ENCODE results near the gene CLASP1. TPM values are rescaled to one million over a fixed set of nuclear protein-coding genes. Genes with fewer than 3 reads are reported as not detected.

CLASP1 gene
- total and polyA plus RNA-seq, 2 donors (not counting 3 experiments of a cell fraction or from before 2014, with no cell fraction given): 10.0 to 57.9 TPM

- POLR2A ChIA-PET: no interaction called here
- CTCF ChIA-PET: interaction anchor here (1.6 kb wide), 1 partner anchor 294 kb away, joined by 3 read pairs; no protein-coding TSS in a partner anchor
These were observed 47.2 kb upstream of the CLASP1 start for GRCh38 chr2:121696410-121696930.

More at GRCh38 chr2:121696410-121696930, 47.2 kb upstream of the CLASP1 start:
- no peaks in the 10 kb centered on the region for H3K79me2 ChIP-seq (ENCODE audit: control insufficient read depth, insufficient read depth, low read length)
- no peak overlapping the region for H3K4me3 ChIP-seq (replicated peaks in 1 of 3; ENCODE audit: insufficient read depth in 1 of 3, low read depth in 1 of 3, low read length in 3 of 3)
- TF ChIP-seq MYC (IDR thresholded peaks at IDR 0.05; ENCODE audit: low read depth, low read length) (no peak), FOS (IDR thresholded peaks at IDR 0.05; ENCODE audit: borderline replicate concordance, insufficient read depth, low read length) (no peak), MAX (IDR thresholded peaks at IDR 0.05; ENCODE audit: insufficient read depth, insufficient read length) (no peak), EZH2 (IDR thresholded peaks at IDR 0.05; ENCODE audit: borderline replicate concordance, low read depth, low read length, severe bottlenecking) (no peak), JUN (IDR thresholded peaks at IDR 0.05; ENCODE audit: borderline replicate concordance, insufficient read depth, insufficient read length, low read depth) (no peak), GATA2 (IDR thresholded peaks at IDR 0.05; ENCODE audit: insufficient read depth, insufficient read length, low read depth, low read length) (no peak), POLR2AphosphoS5 (IDR thresholded peaks at IDR 0.05; ENCODE audit: insufficient read depth, low read depth, low read length) (no peak)
- TF ChIP-seq, protein P1, sequence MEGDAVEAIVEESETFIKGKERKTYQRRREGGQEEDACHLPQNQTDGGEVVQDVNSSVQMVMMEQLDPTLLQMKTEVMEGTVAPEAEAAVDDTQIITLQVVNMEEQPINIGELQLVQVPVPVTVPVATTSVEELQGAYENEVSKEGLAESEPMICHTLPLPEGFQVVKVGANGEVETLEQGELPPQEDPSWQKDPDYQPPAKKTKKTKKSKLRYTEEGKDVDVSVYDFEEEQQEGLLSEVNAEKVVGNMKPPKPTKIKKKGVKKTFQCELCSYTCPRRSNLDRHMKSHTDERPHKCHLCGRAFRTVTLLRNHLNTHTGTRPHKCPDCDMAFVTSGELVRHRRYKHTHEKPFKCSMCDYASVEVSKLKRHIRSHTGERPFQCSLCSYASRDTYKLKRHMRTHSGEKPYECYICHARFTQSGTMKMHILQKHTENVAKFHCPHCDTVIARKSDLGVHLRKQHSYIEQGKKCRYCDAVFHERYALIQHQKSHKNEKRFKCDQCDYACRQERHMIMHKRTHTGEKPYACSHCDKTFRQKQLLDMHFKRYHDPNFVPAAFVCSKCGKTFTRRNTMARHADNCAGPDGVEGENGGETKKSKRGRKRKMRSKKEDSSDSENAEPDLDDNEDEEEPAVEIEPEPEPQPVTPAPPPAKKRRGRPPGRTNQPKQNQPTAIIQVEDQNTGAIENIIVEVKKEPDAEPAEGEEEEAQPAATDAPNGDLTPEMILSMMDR (IDR thresholded peaks at IDR 0.05; ENCODE audit: extremely low read depth in 1 of 2, insufficient read depth in 1 of 2, low read depth in 1 of 2, low read length in 2 of 2): no peak
- H3K9me1 ChIP-seq (replicated peaks; ENCODE audit: control insufficient read depth, extremely low read depth, insufficient read depth, low read length): no peaks in the 10 kb centered on the region
- H4K20me1 ChIP-seq (replicated peaks; ENCODE audit: control insufficient read depth, extremely low read depth, insufficient read depth, low read length): no peaks in the 10 kb centered on the region
- BruUV-seq (replicated peaks): no TSS peak
- intact Hi-C loops (cut with micrococcal nuclease) (no loop called here), dilution Hi-C loops (cut with MboI; ENCODE audit: extremely low pct_ligation_motif_present, low sequenced_read_pairs) (no loop called here)
- H3K27me3 ChIP-seq (ENCODE audit: control insufficient read depth in 2 of 2, insufficient read depth in 2 of 2, low read length in 2 of 2): no peaks in the 10 kb centered on the region
- peaks cover 21% of the 10 kb centered on the region for H3K4me1 ChIP-seq (ENCODE audit: control insufficient read depth, extremely low read depth, insufficient read depth, low read length)
- no peak overlapping the region for H3K4me2 ChIP-seq (ENCODE audit: insufficient read depth, low read length)
- no peak overlapping the region for H3K27ac ChIP-seq (ENCODE audit: insufficient read depth, low read depth, low read length)
- H2AFZ ChIP-seq (ENCODE audit: low read depth, low read length): no peak overlapping the region
- DNase-seq (ENCODE audit: low read depth, low spot score): no peak
- H3K9me3 ChIP-seq (replicated peaks; ENCODE audit: control insufficient read depth, insufficient read depth, low read length): no peaks in the 10 kb centered on the region
- FAIRE-seq: no peak
- H3K36me3 ChIP-seq (ENCODE audit: control insufficient read depth in 2 of 2, extremely low read depth in 1 of 2, insufficient read depth in 2 of 2, low read length in 2 of 2): no peaks in the 10 kb centered on the region
- H3K9ac ChIP-seq (replicated peaks; ENCODE audit: extremely low read depth, insufficient read depth, low read length): no peak overlapping the region

Data from endothelial cell of umbilical vein (primary cell).